GM19328 (cell line): ENCODE measurements around the gene OPCML.

Experiments used
- ATAC-seq: cut with Tn5 transposase; IDR thresholded peaks from one replicate; pipeline ENCODE4 v1.9.1; 2021; ENCODE audit warnings: mild to moderate bottlenecking, moderate library complexity; ENCODE audit not compliant: unreplicated experiment

Gene OPCML

GRCh38 chr11:133303262-133303661 lies 229.0 kb downstream of the OPCML start:
- ATAC-seq = no peak

GRCh38 chr11:133302056-133302455 lies 230.2 kb downstream of the OPCML start:
- ATAC-seq = no peak

- no peak for ATAC-seq
Measured at GRCh38 chr11:133300666-133301065, 231.6 kb downstream of the OPCML start.

GRCh38 chr11:133291780-133292179 lies 240.5 kb downstream of the OPCML start:
- no peak for ATAC-seq

GRCh38 chr11:133285359-133285758 lies 246.9 kb downstream of the OPCML start:
- ATAC-seq = no peak

- no peak for ATAC-seq
Measured at GRCh38 chr11:133284156-133284555, 248.1 kb downstream of the OPCML start.

- no peak for ATAC-seq
Measured at GRCh38 chr11:133277886-133278285, 254.4 kb downstream of the OPCML start.

GRCh38 chr11:133271871-133272776 lies 260.2 kb downstream of the OPCML start:
- no peak for ATAC-seq

- ATAC-seq = no peak
Measured at GRCh38 chr11:133271206-133271605, 261.1 kb downstream of the OPCML start.

GRCh38 chr11:133269267-133269666 lies 263.0 kb downstream of the OPCML start:
- peak; percentile 94 for ATAC-seq

- ATAC-seq = no peak
Measured at GRCh38 chr11:133266986-133267385, 265.3 kb downstream of the OPCML start.

GRCh38 chr11:133265530-133266035 lies 266.7 kb downstream of the OPCML start:
- ATAC-seq = no peak

GRCh38 chr11:133263332-133263731 lies 269.0 kb downstream of the OPCML start:
- ATAC-seq = no peak

- no peak for ATAC-seq
Measured at GRCh38 chr11:133258751-133259150, 273.6 kb downstream of the OPCML start.

GRCh38 chr11:133254601-133255000 lies 277.7 kb downstream of the OPCML start:
- ATAC-seq = no peak

- ATAC-seq = no peak
Measured at GRCh38 chr11:133253570-133253969, 278.7 kb downstream of the OPCML start.

GRCh38 chr11:133251841-133252240 lies 280.5 kb downstream of the OPCML start:
- no peak for ATAC-seq

GRCh38 chr11:133249530-133249929 lies 282.8 kb downstream of the OPCML start:
- ATAC-seq = no peak

- no peak for ATAC-seq
Measured at GRCh38 chr11:133249065-133249464, 283.2 kb downstream of the OPCML start.

- ATAC-seq = no peak
Measured at GRCh38 chr11:133243832-133244231, 288.5 kb downstream of the OPCML start.

GRCh38 chr11:133240908-133241655 lies 291.2 kb downstream of the OPCML start:
- ATAC-seq = no peak

GRCh38 chr11:133239575-133239974 lies 292.7 kb downstream of the OPCML start:
- ATAC-seq = no peak
